ENCODE results near the gene GTF3C5.

- TF ChIP-seq CTCF (IDR thresholded peaks at IDR 0.05; ENCODE audit: low read depth, low read length, poor library complexity, severe bottlenecking) (no peak), EZH2phosphoT487 (IDR thresholded peaks at IDR 0.05; ENCODE audit: borderline replicate concordance, low read length) (no peak)
These were observed 24.0 kb upstream of the GTF3C5 start for GRCh38 chr9:133006731-133007352.

Data from DOHH2 (cell line).